ENCODE measurements around the gene EFCAB14.
"Not testable (repeated sequence)": the region's sequence is repeated elsewhere in the genome, so short reads cannot be mapped to it uniquely, and the experiment has no call there.

Gene EFCAB14

DNA sequence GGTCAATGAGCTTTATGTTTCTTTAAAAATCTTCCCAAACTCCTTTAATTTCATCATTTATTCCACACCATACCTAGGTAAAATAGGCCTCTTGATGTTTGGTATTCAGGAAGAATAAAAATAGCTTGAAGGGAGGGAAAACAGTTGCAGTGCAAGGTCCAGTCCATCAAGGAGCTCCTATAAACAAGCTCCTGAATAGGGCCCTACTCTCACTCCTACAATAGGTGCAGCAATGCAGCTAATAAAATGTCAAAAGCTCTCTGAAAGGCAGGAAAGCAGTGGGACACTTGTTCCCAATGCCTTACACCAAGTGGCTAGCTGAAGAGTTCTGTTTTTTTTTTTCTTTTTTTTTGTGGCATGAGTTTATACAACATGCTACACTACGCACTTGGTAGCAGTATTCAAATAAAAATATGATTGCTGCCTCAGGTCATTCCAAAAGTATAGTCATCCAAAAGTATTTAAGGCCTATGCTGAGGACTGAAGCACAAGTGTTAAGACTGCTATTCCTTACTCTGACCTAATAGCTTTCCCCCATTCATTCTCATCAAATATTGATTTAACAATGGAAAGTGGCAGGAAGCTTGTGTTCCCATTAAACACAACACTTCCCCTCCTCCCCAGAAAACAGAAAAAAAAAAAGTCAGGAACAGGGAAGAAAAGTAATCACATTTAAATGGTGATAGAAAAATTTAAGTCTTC lies 37.4 kb downstream of the EFCAB14 start:
- no peak for ATAC-seq
- Mint-ChIP-seq H3K27ac (peak overlapping the region; percentile 29), H3K9me3 (peaks cover 3% of the 10 kb centered on the region), H3K4me3 (no peak overlapping the region), H3K36me3 (peaks cover 86% of the 10 kb centered on the region), H3K27me3 (no peaks in the 10 kb centered on the region), H3K4me1 (peaks cover 11% of the 10 kb centered on the region)

DNA sequence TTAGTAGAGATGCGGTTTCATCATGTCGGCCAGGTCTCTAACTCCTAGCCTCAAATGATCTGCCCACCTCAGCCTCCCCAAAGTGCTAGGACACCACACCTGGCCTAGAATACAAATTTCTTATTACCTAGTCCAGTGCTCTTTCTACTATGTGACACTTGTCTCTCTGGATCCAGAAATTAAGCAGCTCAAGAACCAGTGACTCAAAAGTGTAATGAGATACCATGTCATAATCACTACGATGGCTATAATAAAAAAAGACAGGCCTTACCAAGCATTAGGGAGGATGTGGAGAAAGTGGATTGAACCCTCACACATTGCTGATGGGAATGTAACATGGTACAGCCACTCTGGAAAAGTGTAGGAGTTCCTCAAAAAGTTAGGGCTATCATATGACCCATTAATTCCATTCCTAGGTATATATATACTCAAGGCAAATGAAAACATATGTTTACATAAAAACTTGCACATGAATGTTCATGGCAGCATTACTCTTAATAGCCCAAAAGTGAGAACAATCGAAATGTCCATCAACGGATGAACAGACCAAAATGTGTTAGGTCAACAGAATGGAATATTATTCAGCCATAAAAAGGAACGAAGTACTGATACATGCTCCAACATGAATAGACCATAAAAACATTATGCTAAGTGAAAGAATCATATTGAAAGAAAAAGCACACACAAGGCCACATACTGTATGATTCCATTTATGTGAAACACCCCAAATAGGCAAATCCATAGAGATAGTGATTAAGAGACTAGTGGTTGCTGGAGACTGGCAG lies 38.9 kb downstream of the EFCAB14 start:
- ATAC-seq: no peak
- Mint-ChIP-seq H3K27me3 (no peaks in the 10 kb centered on the region), H3K27ac (no peak overlapping the region), H3K4me1 (peaks cover 15% of the 10 kb centered on the region), H3K9me3 (peaks cover 3% of the 10 kb centered on the region), H3K36me3 (peaks cover 76% of the 10 kb centered on the region), H3K4me3 (no peak overlapping the region)

DNA sequence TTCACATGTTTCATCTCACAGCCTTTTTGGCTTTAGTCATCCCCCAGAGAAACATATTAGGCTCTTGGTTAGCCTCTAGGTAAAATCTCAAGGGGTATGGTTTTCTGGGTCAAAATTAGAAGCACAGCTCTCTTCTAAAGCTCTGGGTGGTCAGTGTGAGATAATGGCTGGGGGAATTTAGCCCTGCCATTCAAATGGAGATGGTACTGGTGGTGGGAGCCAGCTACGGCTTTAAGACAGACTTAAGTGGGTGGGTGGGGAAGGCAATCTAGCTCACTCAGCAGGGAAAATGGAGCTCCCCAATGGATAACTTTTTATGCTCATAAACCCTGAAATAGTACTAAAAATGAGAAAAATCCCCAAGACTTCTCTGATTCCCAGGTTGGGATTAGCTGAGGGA lies 41.6 kb downstream of the EFCAB14 start:
- no peaks in the 10 kb centered on the region for H3K27me3 Mint-ChIP-seq
- H3K4me1 Mint-ChIP-seq: peaks cover 15% of the 10 kb centered on the region
- peaks cover 3% of the 10 kb centered on the region for H3K9me3 Mint-ChIP-seq
- H3K27ac Mint-ChIP-seq: peak overlapping the region; percentile 54
- no peak for ATAC-seq
- H3K4me3 Mint-ChIP-seq: no peak overlapping the region
- peaks cover 67% of the 10 kb centered on the region for H3K36me3 Mint-ChIP-seq

GRCh38 chr1:46676531-46676930 lies 42.4 kb downstream of the EFCAB14 start:
- no peak overlapping the region for H3K4me3 Mint-ChIP-seq
- no peak for ATAC-seq
- H3K9me3 Mint-ChIP-seq: peaks cover 3% of the 10 kb centered on the region
- peaks cover 60% of the 10 kb centered on the region for H3K36me3 Mint-ChIP-seq
- H3K27ac Mint-ChIP-seq: peak overlapping the region; percentile 54
- H3K27me3 Mint-ChIP-seq: no peaks in the 10 kb centered on the region
- H3K4me1 Mint-ChIP-seq: peaks cover 15% of the 10 kb centered on the region

- Mint-ChIP-seq H3K36me3 (peaks cover 52% of the 10 kb centered on the region), H3K4me3 (no peak overlapping the region), H3K4me1 (peaks cover 15% of the 10 kb centered on the region), H3K9me3 (peaks cover 3% of the 10 kb centered on the region), H3K27me3 (no peaks in the 10 kb centered on the region), H3K27ac (peak overlapping the region; percentile 54)
- no peak for ATAC-seq
These were observed 43.2 kb downstream of the EFCAB14 start for GRCh38 chr1:46675549-46676314.

GRCh38 chr1:46673749-46674182 lies 45.1 kb downstream of the EFCAB14 start:
- Mint-ChIP-seq H3K27me3 (no peaks in the 10 kb centered on the region), H3K9me3 (no peaks in the 10 kb centered on the region), H3K4me3 (no peak overlapping the region), H3K27ac (no peak overlapping the region), H3K4me1 (peaks cover 15% of the 10 kb centered on the region), H3K36me3 (peaks cover 36% of the 10 kb centered on the region)
- no peak for ATAC-seq

DNA sequence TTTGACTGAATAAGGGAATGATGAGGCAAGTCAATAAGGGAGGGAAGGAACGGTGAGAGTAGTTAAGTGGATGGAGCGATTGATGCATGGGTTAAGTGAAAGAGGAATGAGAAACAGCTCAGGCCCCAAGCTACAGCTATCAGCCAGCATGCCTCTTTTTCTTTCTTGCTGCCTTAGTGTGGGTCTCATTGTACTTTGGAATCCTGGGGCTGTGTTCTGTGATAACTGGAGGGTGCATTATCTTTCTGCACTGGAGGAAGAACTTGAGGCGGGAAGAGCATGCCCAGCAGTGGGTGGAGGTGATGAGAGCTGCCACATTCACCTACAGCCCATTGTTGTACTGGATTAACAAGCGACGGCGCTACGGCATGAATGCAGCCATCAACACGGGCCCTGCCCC lies 46.2 kb downstream of the EFCAB14 start:
- H3K9me3 Mint-ChIP-seq: no peaks in the 10 kb centered on the region
- H3K27me3 Mint-ChIP-seq: no peaks in the 10 kb centered on the region
- H3K27ac Mint-ChIP-seq: no peak overlapping the region
- no peak for ATAC-seq
- H3K36me3 Mint-ChIP-seq: peaks cover 25% of the 10 kb centered on the region
- peaks cover 15% of the 10 kb centered on the region for H3K4me1 Mint-ChIP-seq
- no peak overlapping the region for H3K4me3 Mint-ChIP-seq

GRCh38 chr1:46671554-46671953 lies 47.4 kb downstream of the EFCAB14 start, which contains the start of gene TEX38:
Gene TEX38, plus strand, starts transcription at chr1:46671854. Its CDS starts 81 bp downstream, at chr1:46671935.
- Mint-ChIP-seq H3K4me3 (no peak within 1 kb of the TSS), H3K27ac (no peak within 1 kb of the TSS), H3K4me1 (peaks cover 16% of the 10 kb centered on the region), H3K36me3 (peaks cover 14% of the 10 kb centered on the region), H3K9me3 (no peaks in the 10 kb centered on the region), H3K27me3 (no peaks in the 10 kb centered on the region)
- ATAC-seq: no peak

- H3K9me3 Mint-ChIP-seq: no peaks in the 10 kb centered on the region
- peaks cover 10% of the 10 kb centered on the region for H3K36me3 Mint-ChIP-seq
These were observed 48.8 kb downstream of the EFCAB14 start for GRCh38 chr1:46670134-46670533.

DNA sequence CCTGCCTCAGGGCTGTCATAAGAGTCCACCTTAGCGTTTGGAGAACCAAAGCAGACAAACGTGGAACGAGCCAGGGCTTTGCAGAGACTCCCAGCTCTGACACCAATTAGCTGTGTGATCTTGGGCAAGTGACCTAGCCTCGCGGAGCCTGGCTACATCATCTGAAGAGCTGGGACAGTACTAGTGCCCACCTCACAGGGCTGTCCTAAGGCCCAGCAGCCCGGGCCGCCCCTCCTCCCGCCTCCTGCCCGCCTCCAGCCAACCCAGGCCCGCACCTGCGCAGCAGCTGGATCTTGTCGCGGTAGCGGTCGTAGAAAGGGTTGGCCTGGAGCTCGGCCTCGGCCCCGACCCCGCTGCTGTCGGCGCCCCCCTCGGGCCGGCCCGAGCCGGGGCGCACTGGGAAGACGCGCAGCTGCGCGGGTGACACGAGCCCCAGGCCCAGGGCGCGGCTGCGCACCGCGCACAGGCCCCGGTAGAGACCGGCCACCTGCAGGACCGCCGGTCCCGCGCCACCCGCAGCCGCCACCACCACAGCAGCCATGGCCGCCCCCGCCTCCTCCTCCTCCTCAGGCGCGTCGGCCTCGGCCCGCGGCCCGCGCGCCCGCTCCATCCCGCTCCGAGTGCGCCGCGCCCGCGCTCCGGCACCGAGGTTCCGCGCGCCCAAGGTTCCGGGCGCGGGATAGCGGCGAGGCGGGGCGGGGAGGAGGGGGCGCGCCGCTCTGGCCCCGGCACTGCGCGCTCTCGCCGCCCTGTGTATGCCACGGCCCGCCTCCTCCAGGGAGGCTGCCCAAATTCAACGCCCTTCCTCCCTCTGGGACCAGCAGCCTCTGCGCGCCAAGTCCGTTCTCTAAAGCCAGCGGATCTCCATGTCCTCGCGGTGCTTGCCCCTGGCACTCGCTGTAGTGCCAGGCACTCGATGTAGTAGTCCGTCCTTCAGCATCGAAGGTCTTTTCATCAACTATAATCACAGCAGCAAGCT lies 50.8 kb downstream of the EFCAB14 start, which contains the start of gene ATPAF1:
Gene ATPAF1, minus strand, starts transcription at position 583 of the 979 bp plus-strand sequence. Its CDS starts 42 bp downstream, at position 541.
- Mint-ChIP-seq H3K9me3 (no peaks in the 10 kb centered on the region), H3K4me3 (peak within 1 kb of the TSS; percentile 71), H3K4me1 (peaks cover 15% of the 10 kb centered on the region), H3K27ac (no peak within 1 kb of the TSS), H3K27me3 (no peaks in the 10 kb centered on the region), H3K36me3 (peaks cover 16% of the 10 kb centered on the region)
- peak; percentile 89 for ATAC-seq

More at GRCh38 chr1:46670134-46670533, 48.8 kb downstream of the EFCAB14 start:
- H3K4me1 Mint-ChIP-seq: peaks cover 15% of the 10 kb centered on the region
- no peaks in the 10 kb centered on the region for H3K27me3 Mint-ChIP-seq
- no peak overlapping the region for H3K4me3 Mint-ChIP-seq
- ATAC-seq: no peak
- no peak overlapping the region for H3K27ac Mint-ChIP-seq

GRCh38 chr1:46665983-46666382 lies 52.9 kb downstream of the EFCAB14 start:
- Mint-ChIP-seq H3K27ac (no peak overlapping the region), H3K9me3 (no peaks in the 10 kb centered on the region)

GRCh38 chr1:46662919-46663318 lies 56.0 kb downstream of the EFCAB14 start:
- not testable (repeated sequence) for H3K9me3 Mint-ChIP-seq, ATAC-seq, H3K27me3 Mint-ChIP-seq, H3K27ac Mint-ChIP-seq, H3K4me3 Mint-ChIP-seq
- H3K4me1 Mint-ChIP-seq: peaks cover 15% of the 10 kb centered on the region
- H3K36me3 Mint-ChIP-seq: peaks cover 11% of the 10 kb centered on the region

More at GRCh38 chr1:46665983-46666382, 52.9 kb downstream of the EFCAB14 start:
- Mint-ChIP-seq H3K4me1 (peaks cover 15% of the 10 kb centered on the region), H3K36me3 (peaks cover 11% of the 10 kb centered on the region), H3K27me3 (no peaks in the 10 kb centered on the region), H3K4me3 (no peak overlapping the region)
- ATAC-seq: no peak

DNA sequence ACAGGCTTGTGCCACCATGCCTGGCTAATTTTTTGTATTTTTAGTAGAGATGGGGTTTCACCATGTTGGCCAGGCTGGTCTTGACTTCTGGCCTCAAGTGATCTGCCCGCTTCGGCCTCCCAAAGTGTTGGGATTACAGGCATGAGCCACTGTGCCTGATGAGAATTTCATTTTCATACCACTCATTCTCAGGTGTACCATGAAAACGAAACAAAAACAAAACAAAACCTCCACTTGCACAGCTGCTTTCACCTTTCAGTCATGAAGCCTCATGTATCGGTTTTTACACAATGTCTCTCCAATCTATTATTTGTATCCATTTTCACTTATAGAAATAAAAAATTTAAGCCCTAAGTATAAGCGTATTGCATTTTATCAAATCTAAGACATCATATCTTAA lies 58.8 kb downstream of the EFCAB14 start:
- H3K4me3 Mint-ChIP-seq, H3K9me3 Mint-ChIP-seq, ATAC-seq, H3K27ac Mint-ChIP-seq, H3K27me3 Mint-ChIP-seq, H3K4me1 Mint-ChIP-seq: not testable (repeated sequence)
- H3K36me3 Mint-ChIP-seq: peaks cover 28% of the 10 kb centered on the region

DNA sequence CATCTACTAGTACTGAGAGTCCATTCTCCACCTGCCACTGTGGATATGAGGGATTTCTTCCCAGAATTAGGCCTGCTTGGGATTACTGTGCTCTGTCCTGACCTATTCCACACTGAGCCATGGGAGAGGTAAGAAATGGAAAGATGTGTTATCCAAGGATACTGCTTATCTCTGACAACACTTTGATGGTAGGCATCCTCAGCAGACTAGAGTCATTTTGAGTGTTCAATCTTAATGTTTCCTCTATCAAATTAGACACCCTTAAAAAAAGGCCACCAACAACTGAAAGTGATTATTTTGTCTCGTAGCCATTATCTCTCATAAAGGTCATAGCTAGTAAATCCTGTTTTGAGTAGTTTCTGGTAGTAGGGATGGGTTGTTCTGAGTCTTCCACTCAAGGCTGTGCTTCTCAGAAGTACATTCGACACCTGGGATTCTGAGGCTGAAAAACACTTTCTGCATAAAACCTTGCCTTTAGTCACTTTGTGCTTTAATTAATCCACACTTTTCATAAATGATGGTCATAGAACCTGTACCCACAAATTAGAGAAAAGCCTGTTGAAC lies 59.5 kb downstream of the EFCAB14 start:
- H3K27ac Mint-ChIP-seq: no peak overlapping the region
- ATAC-seq: no peak

More for the DNA sequence above, 59.5 kb downstream of the EFCAB14 start:
- Mint-ChIP-seq H3K9me3 (peaks cover 2% of the 10 kb centered on the region), H3K4me1 (no peaks in the 10 kb centered on the region), H3K36me3 (peaks cover 27% of the 10 kb centered on the region), H3K27me3 (no peaks in the 10 kb centered on the region), H3K4me3 (no peak overlapping the region)
